ENCODE results near the gene CLCNKA.

The CLCNKA gene

DNA sequence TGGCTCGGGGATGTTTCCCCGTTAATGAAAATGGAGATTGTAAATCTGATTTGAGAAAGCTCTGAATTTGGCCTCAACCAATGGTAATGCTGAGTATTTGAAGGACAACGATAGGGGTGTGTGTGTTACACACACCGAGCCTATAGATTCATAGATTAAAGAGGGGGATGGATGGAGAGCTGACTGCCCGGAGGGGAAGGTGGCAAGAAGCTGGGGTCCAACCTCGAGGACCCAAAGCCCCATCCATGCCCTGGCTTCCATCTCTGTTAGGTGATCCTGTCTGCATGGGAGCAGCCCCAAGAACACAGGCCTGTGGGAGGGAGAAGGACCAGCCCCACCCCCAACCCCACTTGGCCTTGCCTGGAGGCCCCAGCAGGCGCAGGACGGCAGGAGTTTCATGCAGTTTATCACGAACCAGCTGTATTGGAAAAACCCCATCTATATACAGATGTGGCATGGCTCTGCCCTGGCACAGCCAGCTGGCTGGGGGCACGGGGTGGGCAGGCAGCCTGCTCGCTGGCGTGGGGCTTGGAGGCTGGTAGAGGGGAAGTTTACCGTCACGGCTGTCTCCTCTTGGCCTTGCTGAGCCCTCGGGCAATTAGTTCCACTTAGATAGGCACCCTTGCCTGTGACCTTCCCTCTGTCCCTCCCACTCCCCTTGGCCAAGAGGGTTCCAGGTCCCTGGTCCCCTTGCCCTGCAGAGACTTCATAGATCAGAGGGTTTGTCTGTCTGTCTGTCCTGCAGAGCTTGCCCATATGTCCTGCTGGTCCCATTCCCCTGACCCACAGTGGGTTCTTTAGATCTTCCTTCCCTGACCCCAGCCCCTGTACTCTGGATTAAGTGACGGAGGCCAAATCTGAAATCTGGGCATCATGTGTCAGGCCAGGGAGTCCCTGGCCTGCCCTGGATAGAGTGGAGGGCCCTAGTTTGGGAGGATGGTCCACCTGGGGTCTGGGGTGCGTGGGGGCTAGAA lies 7.0 kb upstream of the CLCNKA start:
- no peak for DNase-seq (ENCODE audit: extremely low read depth, low read depth)
- TF ChIP-seq, protein P1, sequence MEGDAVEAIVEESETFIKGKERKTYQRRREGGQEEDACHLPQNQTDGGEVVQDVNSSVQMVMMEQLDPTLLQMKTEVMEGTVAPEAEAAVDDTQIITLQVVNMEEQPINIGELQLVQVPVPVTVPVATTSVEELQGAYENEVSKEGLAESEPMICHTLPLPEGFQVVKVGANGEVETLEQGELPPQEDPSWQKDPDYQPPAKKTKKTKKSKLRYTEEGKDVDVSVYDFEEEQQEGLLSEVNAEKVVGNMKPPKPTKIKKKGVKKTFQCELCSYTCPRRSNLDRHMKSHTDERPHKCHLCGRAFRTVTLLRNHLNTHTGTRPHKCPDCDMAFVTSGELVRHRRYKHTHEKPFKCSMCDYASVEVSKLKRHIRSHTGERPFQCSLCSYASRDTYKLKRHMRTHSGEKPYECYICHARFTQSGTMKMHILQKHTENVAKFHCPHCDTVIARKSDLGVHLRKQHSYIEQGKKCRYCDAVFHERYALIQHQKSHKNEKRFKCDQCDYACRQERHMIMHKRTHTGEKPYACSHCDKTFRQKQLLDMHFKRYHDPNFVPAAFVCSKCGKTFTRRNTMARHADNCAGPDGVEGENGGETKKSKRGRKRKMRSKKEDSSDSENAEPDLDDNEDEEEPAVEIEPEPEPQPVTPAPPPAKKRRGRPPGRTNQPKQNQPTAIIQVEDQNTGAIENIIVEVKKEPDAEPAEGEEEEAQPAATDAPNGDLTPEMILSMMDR (IDR thresholded peaks at IDR 0.05; ENCODE audit: low read depth, low read length), result no peak

DNA sequence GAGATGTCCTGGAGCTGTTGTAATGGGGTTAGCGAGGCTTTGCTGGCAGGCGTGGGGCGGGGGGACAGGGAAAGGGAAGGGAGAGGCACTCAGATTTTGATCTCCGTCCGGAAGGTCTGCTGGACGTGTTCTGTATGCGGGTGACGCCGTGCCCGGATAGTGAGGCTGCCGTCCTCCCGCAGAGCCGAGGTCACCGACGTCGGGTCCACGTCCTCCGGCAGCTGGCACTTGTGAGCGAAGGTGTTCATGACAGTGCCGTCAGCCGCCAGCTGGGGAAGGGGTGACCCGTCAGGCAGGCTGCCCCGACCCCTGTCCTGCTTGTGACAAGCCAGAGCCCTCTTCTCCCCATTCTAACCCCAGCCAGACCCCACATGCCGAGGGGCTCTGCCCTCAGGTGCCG lies 6.3 kb upstream of the CLCNKA start:
- no peak for DNase-seq (ENCODE audit: extremely low read depth, low read depth)
- TF ChIP-seq, protein P1 (IDR thresholded peaks at IDR 0.05; ENCODE audit: low read depth, low read length), result no peak

DNA sequence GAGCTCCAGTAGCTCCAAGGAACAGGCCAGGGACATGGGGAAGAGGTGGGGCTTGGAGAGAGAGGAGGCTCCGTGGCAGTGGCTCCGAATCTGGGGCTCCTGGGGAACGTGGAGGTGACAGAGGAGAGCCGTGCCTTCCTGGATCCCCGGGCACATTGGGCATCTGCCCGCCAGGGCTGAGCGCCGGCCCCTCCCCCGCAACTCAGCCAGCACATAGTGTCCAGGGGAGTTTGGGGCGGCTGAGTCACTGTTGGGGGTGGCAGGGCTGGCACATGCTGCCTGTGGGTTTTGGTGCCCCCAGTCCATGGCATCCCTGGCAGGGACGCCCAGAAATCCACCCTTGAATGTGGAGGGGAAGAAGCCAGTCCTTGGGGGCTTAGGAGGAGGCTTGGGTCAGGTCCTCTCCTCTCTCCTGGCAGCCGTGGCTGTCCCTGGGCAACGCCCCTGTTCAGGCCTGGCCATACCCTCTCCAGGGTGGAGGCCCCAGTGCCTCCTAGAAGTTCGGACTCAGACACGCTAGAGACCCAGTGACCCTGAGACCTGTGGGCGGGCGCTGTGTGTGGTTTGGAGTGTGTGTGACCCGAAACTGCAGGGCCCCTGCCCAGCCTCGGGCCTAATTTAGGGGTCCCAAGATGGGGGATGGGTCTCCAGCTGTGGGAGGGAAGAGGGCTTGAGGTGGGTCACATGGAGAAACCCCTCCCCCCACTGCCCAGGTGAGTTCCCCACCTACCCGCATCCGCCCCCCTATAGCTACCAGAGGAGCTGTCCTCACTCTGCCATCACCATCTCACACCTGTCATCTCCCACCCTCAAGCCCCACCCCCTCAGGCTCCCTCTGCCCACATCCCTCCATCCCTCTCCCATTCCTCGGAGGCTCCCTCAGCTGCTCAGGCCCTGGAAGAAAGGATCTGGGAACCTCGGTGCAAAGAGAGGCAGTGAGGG lies 5.6 kb upstream of the CLCNKA start:
- TF ChIP-seq, protein P1 (IDR thresholded peaks at IDR 0.05; ENCODE audit: low read depth, low read length), result no peak
- no peak for DNase-seq (ENCODE audit: extremely low read depth, low read depth)

DNA sequence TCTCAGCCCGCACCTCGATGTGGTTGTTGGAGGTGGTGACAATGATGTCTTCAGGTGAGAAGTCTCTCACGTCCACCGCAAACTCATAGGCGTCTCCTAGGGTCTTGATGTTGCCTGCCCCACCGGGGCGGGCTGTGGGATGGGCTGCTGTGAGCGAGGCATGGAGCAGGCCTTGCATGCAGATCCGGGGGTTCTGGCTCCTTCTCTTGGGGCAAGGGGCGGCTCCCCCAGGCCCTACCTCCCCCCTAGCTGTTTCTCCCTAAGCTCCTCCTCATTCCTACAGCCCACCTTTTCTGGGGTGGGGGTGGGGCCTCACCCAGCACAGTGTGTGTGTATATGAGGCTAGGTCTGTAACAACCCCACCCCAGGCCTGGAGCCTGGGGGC lies 4.8 kb upstream of the CLCNKA start:
- DNase-seq (ENCODE audit: extremely low read depth, low read depth), result no peak
- TF ChIP-seq, protein P1 (IDR thresholded peaks at IDR 0.05; ENCODE audit: low read depth, low read length), result no peak

DNA sequence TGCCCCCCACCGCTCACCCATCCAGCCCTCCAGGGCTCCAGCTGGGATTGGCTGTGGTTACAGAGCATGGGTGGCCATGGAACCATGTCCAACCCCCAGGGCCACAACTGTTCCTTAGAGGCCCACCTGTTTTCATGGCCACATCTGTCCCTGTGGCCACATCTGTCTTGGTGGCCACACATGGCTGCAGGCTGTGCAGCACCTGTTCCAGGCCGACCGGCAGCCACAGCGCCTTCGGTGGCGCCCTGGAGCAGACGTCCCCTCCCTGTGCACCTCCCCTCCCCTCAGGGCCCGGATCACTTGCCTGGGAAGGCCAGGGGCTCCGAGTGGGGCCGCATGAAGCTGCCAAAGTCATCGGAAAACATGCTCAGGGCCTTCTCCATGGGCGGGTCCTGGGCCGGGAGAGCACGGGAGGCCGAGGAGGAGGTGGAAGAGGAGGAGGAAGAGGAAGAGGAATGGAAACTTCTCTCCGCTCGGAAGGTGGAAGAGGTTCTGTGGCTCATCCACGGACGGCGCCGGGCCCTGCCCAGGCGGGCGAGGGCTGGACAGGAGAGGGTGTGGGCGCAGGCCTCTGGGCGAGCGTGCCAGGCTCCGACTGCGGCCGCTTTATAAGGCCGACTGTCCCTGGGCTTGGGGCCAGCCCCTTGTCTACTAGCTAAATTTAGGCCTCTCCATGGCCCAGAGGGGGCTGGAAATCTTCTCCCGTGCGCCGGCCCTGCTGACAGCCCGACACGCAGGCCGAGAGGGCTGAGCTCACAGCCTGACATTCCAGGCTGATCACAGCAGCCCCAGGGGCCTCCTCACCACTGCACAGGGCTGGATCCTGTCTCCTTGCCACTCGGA lies 4.2 kb upstream of the CLCNKA start, which contains the start of gene HSPB7:
TSS of gene HSPB7 (minus strand) at position 583 of the 843 bp plus-strand sequence. CDS start at position 503, 80 bp downstream.
- peak; percentile 50 for DNase-seq (ENCODE audit: extremely low read depth, low read depth)
- TF ChIP-seq, protein P1 (IDR thresholded peaks at IDR 0.05; ENCODE audit: low read depth, low read length), result no peak; the same call in none of the 2 replicates

DNA sequence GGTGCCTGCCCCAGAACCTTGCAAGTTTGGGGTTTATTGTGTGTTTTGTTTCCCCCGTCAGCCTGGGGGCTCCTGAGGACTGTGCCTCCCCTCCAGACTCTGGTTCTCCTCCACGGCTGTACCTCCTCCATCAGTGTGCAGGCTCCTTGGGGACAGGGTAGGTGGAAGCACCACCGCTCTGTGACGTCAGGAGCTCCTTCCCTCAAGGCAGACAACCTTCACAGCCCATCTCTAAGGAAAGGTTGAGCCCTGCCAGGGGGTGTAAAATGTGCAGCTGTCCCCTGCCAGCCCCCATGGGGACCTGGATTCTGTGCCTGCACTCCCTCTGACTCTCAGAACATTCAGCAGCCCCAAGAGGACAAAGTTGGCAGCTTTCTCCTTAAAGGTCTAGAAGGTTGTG lies 3.5 kb upstream of the CLCNKA start:
- DNase-seq (ENCODE audit: extremely low read depth, low read depth), result no peak
- TF ChIP-seq, protein P1 (IDR thresholded peaks at IDR 0.05; ENCODE audit: low read depth, low read length), result no peak
